CD4-positive, alpha-beta T cell (primary cell): ENCODE measurements around the gene RAD51B. TPM values are rescaled to one million over a fixed set of nuclear protein-coding genes. Genes with fewer than 3 reads are reported as not detected.

ENCODE experiments used
- ATAC-seq: fragments of 200-7000 bp; cut with Tn5 transposase; one replicate; pipeline ENCODE4 v1.10.0; 2022; ENCODE audit warnings: mild to moderate bottlenecking; ENCODE audit not compliant: poor library complexity
- CTCF ChIA-PET: fragments of 350-600 bp; sonication (Branson Sonifier 250); formaldehyde crosslinking; loops from one replicate; lab custom pipeline; 2021; ENCODE audit warnings: antibody characterized with exemption, inconsistent platforms; lab: Charles Lee
- POLR2A ChIA-PET: fragments of 350-600 bp; sonication (Branson Sonifier 250); formaldehyde crosslinking; loops from one replicate; lab custom pipeline; 2021; ENCODE audit warnings: antibody characterized with exemption, inconsistent platforms; lab: Charles Lee
- DNase-seq, 14 experiments: peaks; one replicate each; pipeline ENCODE4 v3.0.0-alpha.2; 2013 to 2020; ENCODE audit warnings: mixed read lengths in 2 of 14
- H3K27ac ChIP-seq, 2 donors: one replicate each; pipeline versions ENCODE4 v1.5.1 to v1.7.0; 2013; ENCODE audit warnings: low read length in 2 of 2, low read depth in 1 of 2, mild to moderate bottlenecking in 1 of 2
- H3K27me3 ChIP-seq, 2 experiments: 1 replicate in 1 of 2; 2 replicates in 1 of 2; pipeline versions ENCODE4 v1.6.1 to v1.7.0; 2013; ENCODE audit warnings: low read length in 2 of 2, control low read depth in 1 of 2, mild to moderate bottlenecking in 1 of 2, moderate library complexity in 1 of 2; ENCODE audit not compliant: insufficient read depth in 2 of 2, control insufficient read depth in 1 of 2
- H3K36me3 ChIP-seq: one replicate; pipeline ENCODE4 v1.6.1; 2013; ENCODE audit warnings: low read length, control low read depth; ENCODE audit not compliant: insufficient read depth
- H3K4me1 ChIP-seq: one replicate; pipeline ENCODE4 v1.6.1; 2013; ENCODE audit warnings: low read length, control low read depth; ENCODE audit not compliant: insufficient read depth
- H3K4me3 ChIP-seq: one replicate; pipeline ENCODE4 v1.5.1; 2013; ENCODE audit warnings: mild to moderate bottlenecking, low read length, moderate library complexity
- H3K9me3 ChIP-seq, 2 experiments: 1 replicate in 1 of 2; 2 replicates in 1 of 2; pipeline versions ENCODE4 v1.6.1 to v1.7.0; 2013; ENCODE audit warnings: low read length in 2 of 2, mild to moderate bottlenecking in 2 of 2, control low read depth in 1 of 2, moderate library complexity in 1 of 2; ENCODE audit not compliant: control insufficient read depth in 1 of 2, insufficient read depth in 1 of 2
- H3K27ac Mint-ChIP-seq: one replicate; pipeline ENCODE4 v1.8.0; 2020; ENCODE audit warnings: mixed read lengths
- H3K27me3 Mint-ChIP-seq: one replicate; pipeline ENCODE4 v1.8.0; 2021; ENCODE audit warnings: mixed read lengths
- H3K36me3 Mint-ChIP-seq: one replicate; pipeline ENCODE4 v1.8.0; 2021; ENCODE audit warnings: low read depth, mixed read lengths
- H3K4me1 Mint-ChIP-seq: one replicate; pipeline ENCODE4 v1.8.0; 2021; ENCODE audit warnings: low read depth, mixed read lengths
- H3K4me3 Mint-ChIP-seq: one replicate; pipeline ENCODE4 v1.8.0; 2020; ENCODE audit warnings: mild to moderate bottlenecking, mixed read lengths
- H3K9me3 Mint-ChIP-seq: one replicate; pipeline ENCODE4 v1.8.0; 2020; ENCODE audit warnings: mixed read lengths
- CTCF ChIP-seq: fragments of 200-600 bp; IDR thresholded peaks from one replicate; pipeline ENCODE4 v1.8.0; 2022; ENCODE audit warnings: antibody characterized with exemption, mild to moderate bottlenecking
- intact Hi-C, 2 experiments: fragments of 100-400 bp; cut with DNase I in 1 of 2; cut with micrococcal nuclease in 1 of 2; formaldehyde crosslinking; loops; one replicate each; pipeline versions ENCODE4 v1.15.1 to v1.9.0; 2023 to 2025; cut with DNase I, micrococcal nuclease
- total RNA-seq, 174 experiments: library from RNA in 2 of 174; stranded (reverse) in 2 of 174; gene quantifications; one replicate each; pipeline ENCODE4 v1.2.3 and lab custom pipeline; 2021 to 2026

The RAD51B gene
- total RNA-seq, 2 experiments from 2014 or later: 18.4 to 20.0 TPM

- Mint-ChIP-seq H3K4me3 (no peak overlapping the region), H3K9me3 (no peaks in the 10 kb centered on the region), H3K27ac (peak overlapping the region; percentile 3), H3K36me3 (no peaks in the 10 kb centered on the region), H3K4me1 (peaks cover 48% of the 10 kb centered on the region), H3K27me3 (no peaks in the 10 kb centered on the region)
- Histone ChIP-seq H3K36me3 (no peaks in the 10 kb centered on the region), H3K4me1 (peaks cover 30% of the 10 kb centered on the region), H3K27ac (no peak overlapping the region), H3K27me3 (no peaks in the 10 kb centered on the region), H3K4me3 (no peak overlapping the region), H3K9me3 (no peaks in the 10 kb centered on the region)
- ChIA-PET CTCF (no interaction called here), POLR2A (interaction anchor here (1.2 kb wide), 1 partner anchor 128 kb away, joined by 3 read pairs; the partner anchor contains the start of gene ZFP36L1)
- DNase-seq (no peak), ATAC-seq (no peak)
- no peak for TF ChIP-seq CTCF
- intact Hi-C loops: no loop called here
Measured at GRCh38 chr14:68665792-68666204, 846.2 kb downstream of the RAD51B start.

GRCh38 chr14:68666236-68666635, 846.7 kb downstream of the RAD51B start:
- Mint-ChIP-seq H3K4me3 (no peak overlapping the region), H3K27ac (peak overlapping the region; percentile 3), H3K36me3 (no peaks in the 10 kb centered on the region), H3K4me1 (peaks cover 48% of the 10 kb centered on the region), H3K27me3 (no peaks in the 10 kb centered on the region), H3K9me3 (no peaks in the 10 kb centered on the region)
- intact Hi-C loops: no loop called here
- Histone ChIP-seq H3K36me3 (no peaks in the 10 kb centered on the region), H3K9me3 (no peaks in the 10 kb centered on the region), H3K27me3 (no peaks in the 10 kb centered on the region), H3K4me3 (no peak overlapping the region), H3K27ac (no peak overlapping the region), H3K4me1 (peaks cover 30% of the 10 kb centered on the region)
- no peak for ATAC-seq
- no peak for DNase-seq
- ChIA-PET POLR2A (interaction anchor here (1.2 kb wide), 1 partner anchor 127 kb away, joined by 3 read pairs; the partner anchor contains the start of gene ZFP36L1), CTCF (interaction anchor here (0.6 kb wide), 1 partner anchor 63 kb away, joined by 3 read pairs; no protein-coding TSS in a partner anchor)
- no peak for TF ChIP-seq CTCF

GRCh38 chr14:68666899-68667298, 847.3 kb downstream of the RAD51B start:
- intact Hi-C loops: no loop called here
- ATAC-seq (no peak), DNase-seq (no peak)
- no peaks in the 10 kb centered on the region for H3K27me3 Mint-ChIP-seq
- Histone ChIP-seq H3K36me3 (no peaks in the 10 kb centered on the region), H3K4me1 (peaks cover 30% of the 10 kb centered on the region), H3K27me3 (no peaks in the 10 kb centered on the region), H3K9me3 (no peaks in the 10 kb centered on the region), H3K27ac (no peak overlapping the region), H3K4me3 (no peak overlapping the region)
- no peak overlapping the region for H3K27ac Mint-ChIP-seq
- no peaks in the 10 kb centered on the region for H3K9me3 Mint-ChIP-seq
- H3K4me3 Mint-ChIP-seq: no peak overlapping the region
- POLR2A ChIA-PET: no interaction called here
- H3K4me1 Mint-ChIP-seq: peaks cover 44% of the 10 kb centered on the region
- no peaks in the 10 kb centered on the region for H3K36me3 Mint-ChIP-seq
- CTCF ChIA-PET: interaction anchor here (0.6 kb wide), 1 partner anchor 63 kb away, joined by 3 read pairs; no protein-coding TSS in a partner anchor
- TF ChIP-seq CTCF: no peak
